Stimulated activated CD8-positive, alpha-beta memory T cell treated with anti-CD3 and anti-CD28 coated beads, Interleukin-15, amount 100 ng/mL, for 1 hour (primary cell): ENCODE results near the gene SELENOM.
"Not testable (repeated sequence)": the region's sequence is repeated elsewhere in the genome, so short reads cannot be mapped to it uniquely, and the experiment has no call there.

ENCODE experiments used
- DNase-seq: peaks from one replicate; pipeline ENCODE4 v3.0.0-alpha.2; 2020; ENCODE audit warnings: low read depth

Gene SELENOM

DNA sequence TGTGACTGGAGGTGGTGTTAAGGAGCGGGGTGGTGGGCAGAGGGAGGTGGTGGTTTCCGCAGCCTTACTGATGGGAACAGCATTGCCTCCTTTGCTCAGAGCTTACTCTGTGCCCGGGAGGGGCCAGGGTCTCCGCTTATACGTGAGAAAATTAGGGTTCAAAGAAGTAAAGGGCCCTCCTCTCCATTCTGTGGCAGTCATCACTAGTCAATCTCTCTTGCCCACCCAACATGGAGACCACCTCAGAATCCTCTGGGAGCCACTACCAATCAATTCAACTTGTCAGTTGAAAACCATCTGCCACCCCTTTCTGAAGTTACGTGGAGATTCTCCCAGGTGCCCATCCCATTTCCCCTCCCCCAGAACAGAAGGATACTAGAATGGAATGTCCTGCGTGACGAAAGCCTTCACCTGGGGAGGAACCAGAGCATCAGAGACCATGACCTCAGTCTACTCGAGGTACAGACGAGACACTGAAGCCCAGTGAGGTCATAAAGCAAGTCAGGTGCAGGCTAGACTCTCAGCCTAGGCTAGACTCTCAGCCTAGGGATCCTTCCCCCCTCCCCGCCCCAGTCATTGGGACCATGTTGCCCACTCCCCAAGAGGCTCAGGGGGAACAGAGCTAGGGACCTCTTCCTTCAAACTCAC is 2.0 kb downstream of the SELENOM start:
- DNase-seq = no peak

DNA sequence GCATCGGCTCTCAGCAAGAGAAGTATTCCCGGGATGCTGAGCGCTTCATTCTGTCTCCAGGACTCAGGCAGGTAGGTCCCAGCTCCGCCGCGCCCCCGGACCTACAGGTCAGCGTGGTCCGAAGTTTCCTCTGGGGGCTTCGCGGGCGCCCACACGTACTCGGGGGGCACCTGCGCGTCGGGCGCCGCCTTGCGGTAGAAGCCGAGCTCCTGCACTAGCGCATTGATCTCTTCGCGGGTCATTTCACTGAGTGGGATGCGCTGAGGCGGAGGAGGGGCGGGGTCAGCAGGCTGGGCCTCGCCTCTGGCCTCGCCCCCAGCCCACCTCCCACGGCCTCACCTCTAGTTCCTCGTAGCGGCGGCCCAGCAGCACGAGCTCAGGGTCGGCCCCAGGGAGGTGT is 2.5 kb downstream of the SELENOM start:
- no peak for DNase-seq

DNA sequence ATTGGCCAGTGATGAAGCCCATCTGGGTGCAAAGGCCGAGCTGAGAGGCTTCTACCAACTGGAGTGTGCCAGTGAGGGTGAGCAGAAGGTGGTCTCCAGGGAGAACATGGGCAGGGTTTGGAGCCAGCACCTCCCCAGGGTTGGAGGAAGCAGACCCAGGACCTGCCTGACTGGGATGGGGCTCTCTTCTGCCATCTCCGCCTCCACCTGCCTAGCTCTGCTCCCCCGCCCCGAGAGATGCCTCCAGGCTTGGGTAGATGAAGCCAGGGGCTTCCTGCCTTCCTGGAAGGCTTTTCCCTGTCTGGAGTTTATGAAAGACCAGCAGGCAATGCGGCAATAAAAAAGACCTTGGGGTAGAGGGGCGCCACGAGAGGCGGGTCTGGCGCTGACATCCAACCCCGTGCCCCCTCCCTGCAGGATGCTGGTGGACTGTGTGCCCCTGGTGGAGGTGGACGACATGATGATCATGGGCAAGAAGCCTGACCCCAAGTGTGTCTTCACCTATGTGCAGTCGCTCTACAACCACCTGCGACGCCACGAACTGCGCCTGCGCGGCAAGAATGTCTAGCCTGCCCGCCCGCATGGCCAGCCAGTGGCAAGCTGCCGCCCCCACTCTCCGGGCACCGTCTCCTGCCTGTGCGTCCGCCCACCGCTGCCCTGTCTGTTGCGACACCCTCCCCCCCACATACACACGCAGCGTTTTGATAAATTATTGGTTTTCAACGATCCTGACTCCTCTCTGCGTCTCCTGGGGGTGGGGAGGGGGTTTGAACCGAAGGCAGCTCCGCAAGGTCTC is 3.3 kb downstream of the SELENOM start:
- DNase-seq = no peak

- no peak for DNase-seq
These were observed 4.3 kb downstream of the SELENOM start for GRCh38 chr22:31103111-31103510.

GRCh38 chr22:31102441-31103081 is 4.8 kb downstream of the SELENOM start:
- no peak for DNase-seq

DNA sequence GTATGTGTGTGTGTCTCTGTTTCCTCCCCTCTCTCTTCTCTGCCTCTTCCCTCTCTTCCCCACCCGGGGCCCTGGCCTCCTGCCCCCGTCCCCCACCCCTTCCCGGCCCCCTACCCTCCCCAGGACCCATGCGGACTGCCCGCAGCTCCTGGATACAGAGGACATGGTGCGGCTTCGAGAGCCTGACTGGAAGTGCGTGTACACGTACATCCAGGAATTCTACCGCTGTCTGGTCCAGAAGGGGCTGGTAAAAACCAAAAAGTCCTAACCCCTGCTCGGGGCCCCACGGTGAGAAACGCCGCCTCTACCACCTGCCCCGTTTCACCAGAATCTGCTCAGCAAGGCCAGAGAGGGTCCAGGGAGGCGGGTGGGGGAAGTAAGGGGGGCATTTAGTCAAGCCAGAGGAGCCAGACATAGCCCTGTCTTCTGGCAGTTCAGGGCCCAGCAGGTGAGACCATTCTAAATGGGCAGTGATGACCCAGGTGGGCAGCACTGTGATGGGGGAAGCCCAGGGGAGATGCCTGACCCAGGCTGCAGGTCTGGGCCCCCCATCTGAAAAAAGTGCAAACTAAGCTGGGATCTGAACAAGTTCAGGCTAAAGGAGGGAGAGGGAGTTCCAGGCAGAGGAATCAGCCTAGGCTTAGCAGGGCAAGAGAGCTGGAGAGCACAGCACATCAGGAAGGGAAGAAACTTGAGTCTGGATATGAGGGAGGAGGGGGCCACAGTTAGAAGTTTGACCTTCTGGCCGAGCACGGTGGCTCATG is 6.4 kb downstream of the SELENOM start:
- DNase-seq = no peak

DNA sequence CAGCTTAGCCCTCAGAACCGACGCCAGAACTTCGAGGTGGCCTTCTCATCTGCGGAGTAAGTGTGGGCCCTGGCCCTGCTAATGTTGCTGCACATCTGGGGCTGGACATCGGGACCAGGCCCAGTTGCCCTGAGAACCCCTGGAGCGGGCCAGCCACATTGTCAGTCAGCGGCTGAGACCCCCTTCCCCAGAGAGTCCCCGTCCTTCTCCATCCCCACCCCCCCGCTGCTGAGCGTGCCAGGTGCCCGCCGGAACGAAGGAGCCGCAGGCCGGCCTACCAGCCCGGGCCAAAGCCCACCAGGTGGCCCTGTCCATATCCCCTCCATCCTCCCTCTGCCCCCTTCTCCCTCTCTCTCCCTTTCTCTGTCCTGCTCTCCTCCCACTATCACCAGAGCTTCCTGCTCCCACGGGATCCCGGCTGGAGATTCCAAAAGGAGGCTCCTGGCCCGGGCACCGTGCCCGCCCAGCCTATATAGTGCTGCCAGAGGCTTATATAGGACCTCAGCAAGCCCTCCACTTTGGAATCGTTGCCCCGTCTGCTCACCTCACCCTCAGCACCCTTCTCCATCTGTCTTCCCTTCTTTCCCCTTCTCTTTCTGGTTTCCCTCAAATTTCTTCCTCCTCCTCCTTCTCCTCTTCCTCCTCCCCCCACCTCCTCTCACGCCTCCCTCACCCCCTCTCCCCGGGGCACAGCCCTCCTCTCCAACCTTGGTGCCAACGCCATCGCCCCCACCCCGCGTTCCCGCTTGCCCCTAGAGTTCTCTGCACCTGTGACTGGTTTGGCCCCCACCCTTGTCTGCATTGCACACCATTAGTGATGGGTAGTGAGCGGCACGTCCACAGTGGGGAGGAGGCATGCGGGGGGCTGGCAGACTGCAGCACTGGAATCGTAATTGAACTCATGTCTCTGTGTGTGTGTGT is 7.3 kb downstream of the SELENOM start:
- DNase-seq = no peak

DNA sequence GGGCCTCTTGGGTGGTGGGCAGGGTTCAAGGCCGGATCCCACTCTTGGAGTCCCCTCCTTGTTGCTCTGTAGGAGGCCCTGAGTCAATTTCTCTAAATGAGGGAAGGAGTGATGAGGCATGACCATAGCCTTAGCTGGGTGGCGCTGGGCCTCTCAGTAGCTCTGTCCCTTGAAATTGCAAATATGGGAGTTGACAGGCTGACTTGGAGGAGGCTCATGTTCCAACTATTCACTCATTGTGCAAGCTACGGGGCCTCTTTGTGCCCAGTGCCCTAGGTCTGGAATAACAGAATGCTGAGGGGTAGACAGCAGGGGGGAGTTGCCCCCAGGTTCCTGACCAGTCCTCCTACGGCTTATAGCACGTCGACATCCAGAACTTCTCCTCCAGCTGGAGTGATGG is 8.0 kb downstream of the SELENOM start:
- DNase-seq = no peak

DNA sequence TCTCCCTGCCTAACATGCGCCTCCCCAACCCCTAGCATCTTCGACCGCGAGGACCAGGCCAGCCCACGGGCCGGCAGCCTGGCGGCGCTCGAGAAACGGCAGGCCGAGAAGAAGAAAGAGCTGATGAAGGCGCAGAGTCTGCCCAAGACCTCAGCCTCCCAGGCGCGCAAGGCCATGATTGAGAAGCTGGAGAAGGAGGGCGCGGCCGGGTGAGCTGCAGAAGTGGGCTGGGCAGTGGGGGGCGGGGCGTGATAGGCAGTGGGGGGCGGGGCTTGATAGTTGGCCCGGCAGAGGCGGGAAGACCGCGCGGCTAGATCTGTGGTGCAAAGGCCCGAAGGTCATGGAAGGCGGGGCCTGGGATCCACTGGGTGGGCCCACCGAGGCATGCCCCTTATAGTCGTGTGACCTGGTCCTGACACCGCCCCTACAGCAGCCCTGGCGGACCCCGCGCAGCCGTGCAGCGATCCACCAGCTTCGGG is 8.7 kb downstream of the SELENOM start:
- DNase-seq = no peak

- no peak for DNase-seq
These were observed 9.3 kb downstream of the SELENOM start for GRCh38 chr22:31097941-31098631.

DNA sequence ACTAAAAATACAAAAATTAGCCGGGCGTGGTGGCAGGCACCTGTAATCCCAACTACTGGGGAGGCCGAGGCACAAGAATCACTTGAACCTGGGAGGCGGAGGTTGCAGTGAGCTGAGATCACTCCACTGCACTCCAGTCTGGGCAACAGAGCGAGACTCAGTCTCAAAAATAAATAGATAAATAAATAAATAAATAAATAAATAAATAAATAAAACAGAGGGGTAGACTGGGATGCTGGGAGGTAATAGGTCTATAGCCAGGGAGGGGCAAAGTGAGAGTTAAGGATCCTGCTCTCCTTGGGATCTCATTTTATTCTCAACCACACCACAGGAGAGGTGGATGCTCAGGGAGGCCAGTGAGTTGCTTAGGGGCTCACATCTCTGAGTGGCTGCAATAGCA is 9.8 kb downstream of the SELENOM start:
- DNase-seq = not testable (repeated sequence)

- DNase-seq = no peak
These were observed 10.6 kb downstream of the SELENOM start for GRCh38 chr22:31096657-31097279.

- DNase-seq = no peak
These were observed 11.6 kb downstream of the SELENOM start for GRCh38 chr22:31095637-31096249.

DNA sequence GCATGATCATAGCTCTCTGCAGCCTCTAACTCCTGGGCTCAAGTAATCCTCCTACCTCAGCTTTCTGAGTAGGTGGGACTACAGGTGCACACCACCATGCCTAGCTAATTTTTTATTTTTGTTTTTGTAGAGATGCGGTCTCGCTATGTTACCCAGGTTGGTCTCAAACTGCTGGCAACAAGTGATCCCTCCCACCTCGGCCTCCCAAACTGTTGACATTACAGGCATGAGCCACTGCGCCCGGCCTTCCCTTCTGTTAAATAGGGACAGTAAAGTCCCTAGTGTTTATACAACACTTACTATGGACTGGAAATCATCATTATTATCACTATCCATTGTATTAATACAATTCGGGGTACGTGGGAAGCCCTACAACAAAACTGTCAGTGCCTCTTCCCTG is 12.6 kb downstream of the SELENOM start:
- DNase-seq = no peak

- no peak for DNase-seq
These were observed 13.3 kb downstream of the SELENOM start for GRCh38 chr22:31094021-31094551.

DNA sequence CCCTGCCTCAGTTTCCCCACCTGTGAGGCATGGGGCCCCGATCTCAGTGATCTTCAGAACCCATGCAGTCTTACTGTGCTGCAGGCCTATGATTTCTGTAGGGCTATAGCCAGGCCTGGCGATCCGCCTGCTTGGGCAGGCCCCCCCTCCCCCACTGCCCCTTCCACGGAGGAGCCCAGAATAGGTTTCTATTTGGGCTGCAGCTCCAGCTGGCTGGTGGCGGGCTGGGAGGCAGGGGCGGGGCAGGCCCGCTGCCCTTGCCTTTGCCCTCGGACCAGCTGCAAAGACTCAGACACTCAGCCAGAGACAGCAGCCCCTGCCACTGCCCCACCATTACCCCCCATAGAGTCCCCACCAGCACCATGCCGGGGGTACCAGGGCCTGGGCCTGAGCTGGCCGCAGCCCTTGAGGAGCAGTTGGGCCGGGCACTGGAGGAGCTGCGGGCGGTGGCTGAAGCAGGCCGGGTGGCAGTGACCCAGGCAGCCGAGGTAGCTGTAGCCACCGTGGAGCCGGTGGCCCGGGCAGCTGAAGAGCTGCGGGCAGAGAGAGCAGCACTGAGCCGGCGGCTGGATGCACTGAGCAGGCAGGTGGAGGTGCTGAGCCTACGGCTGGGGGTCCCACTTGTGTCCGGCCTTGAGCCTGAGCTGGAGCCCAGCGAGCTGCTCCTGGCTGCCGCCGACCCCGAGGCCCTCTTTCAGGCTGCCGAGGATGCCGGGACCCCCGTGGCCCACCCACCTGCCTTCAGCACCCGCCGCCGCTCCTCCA is 14.1 kb downstream of the SELENOM start:
- no peak for DNase-seq

- no peak for DNase-seq
These were observed 15.2 kb downstream of the SELENOM start for GRCh38 chr22:31092161-31092560.

DNA sequence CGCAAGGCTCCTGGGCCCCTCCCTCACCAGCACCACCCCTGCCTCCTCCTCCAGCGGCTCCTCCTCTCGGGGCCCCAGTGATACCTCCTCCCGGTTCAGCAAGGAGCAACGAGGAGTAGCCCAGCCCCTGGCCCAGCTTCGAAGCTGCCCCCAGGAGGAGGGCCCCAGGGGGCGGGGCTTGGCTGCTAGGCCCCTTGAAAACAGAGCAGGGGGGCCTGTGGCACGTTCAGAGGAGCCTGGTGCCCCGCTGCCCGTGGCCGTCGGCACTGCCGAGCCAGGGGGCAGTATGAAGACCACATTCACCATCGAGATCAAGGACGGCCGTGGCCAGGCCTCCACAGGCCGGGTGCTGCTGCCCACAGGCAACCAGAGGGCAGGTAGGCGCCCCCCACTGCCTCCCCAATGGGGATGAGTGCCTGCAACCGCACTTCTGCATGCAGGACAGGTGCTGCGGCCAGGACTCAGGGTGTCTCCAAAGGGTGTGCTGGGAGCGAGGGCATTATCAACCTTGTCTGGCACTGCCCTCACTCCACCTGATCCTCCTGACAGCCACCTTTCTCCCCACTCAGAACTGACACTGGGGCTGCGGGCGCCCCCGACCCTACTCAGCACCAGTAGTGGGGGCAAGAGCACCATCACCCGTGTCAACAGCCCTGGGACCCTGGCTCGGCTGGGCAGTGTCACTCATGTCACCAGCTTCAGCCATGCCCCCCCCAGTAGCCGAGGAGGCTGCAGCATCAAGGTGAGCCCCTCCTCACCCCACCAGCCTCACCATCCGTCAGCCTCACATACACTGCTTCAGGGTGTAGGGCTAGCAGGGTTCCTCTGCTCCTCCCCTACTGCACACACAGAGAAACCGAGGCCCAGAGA is 16.0 kb downstream of the SELENOM start:
- no peak for DNase-seq
